Activated naive CD4-positive, alpha-beta T cell treated with anti-CD3 and anti-CD28 coated beads for 36 hours (primary cell): ENCODE data around the gene AHCYL2. TPM values are rescaled to one million over a fixed set of nuclear protein-coding genes. Genes with fewer than 3 reads are reported as not detected.
"Not testable (repeated sequence)": the region's sequence is repeated elsewhere in the genome, so short reads cannot be mapped to it uniquely, and the experiment has no call there.

ENCODE experiments used
- CTCF ChIA-PET: fragments of 350-600 bp; sonication (Branson Sonifier 250); formaldehyde crosslinking; loops from one replicate; lab custom pipeline; 2021; ENCODE audit warnings: antibody characterized with exemption; lab: Charles Lee
- DNase-seq: peaks from one replicate; pipeline ENCODE4 v3.0.0-alpha.2; 2020
- H3K27ac Mint-ChIP-seq: one replicate; pipeline ENCODE4 v1.8.0; 2021; ENCODE audit warnings: mild to moderate bottlenecking, mixed read lengths
- H3K27me3 Mint-ChIP-seq: one replicate; pipeline ENCODE4 v1.8.0; 2021; ENCODE audit warnings: low read depth, mixed read lengths
- H3K36me3 Mint-ChIP-seq: one replicate; pipeline ENCODE4 v1.8.0; 2021; ENCODE audit warnings: low read depth, mixed read lengths
- H3K4me1 Mint-ChIP-seq: one replicate; pipeline ENCODE4 v1.8.0; 2021; ENCODE audit warnings: low read depth, mixed read lengths
- H3K4me3 Mint-ChIP-seq: one replicate; pipeline ENCODE4 v1.8.0; 2021; ENCODE audit warnings: mild to moderate bottlenecking, moderate library complexity, mixed read lengths
- H3K9me3 Mint-ChIP-seq: one replicate; pipeline ENCODE4 v1.8.0; 2021; ENCODE audit warnings: mixed read lengths
- intact Hi-C: fragments of 100-400 bp; cut with micrococcal nuclease; formaldehyde crosslinking; loops from one replicate; pipeline ENCODE4 v1.15.1; 2023
- total RNA-seq, 2 experiments: library from RNA; stranded (reverse); gene quantifications; one replicate each; pipeline ENCODE4 v1.2.3, GENCODE V29; 2021

Gene AHCYL2
- total RNA-seq, 2 experiments from 2014 or later = 29.1 to 30.4 TPM

- peaks cover 51% of the 10 kb centered on the region for H3K4me1 Mint-ChIP-seq
- CTCF ChIA-PET = interaction anchor here (0.8 to 3.8 kb wide), 10 partner anchors 31 to 98 kb away, joined by 3 to 25 read pairs (median 3); no protein-coding TSS in a partner anchor
- no peaks in the 10 kb centered on the region for H3K9me3 Mint-ChIP-seq
- H3K36me3 Mint-ChIP-seq = peaks cover 61% of the 10 kb centered on the region
- no peaks in the 10 kb centered on the region for H3K27me3 Mint-ChIP-seq
- peak; percentile 87 for DNase-seq
- H3K27ac Mint-ChIP-seq = peak overlapping the region; percentile 97
- intact Hi-C loops = loop anchor here (1.0 to 10.0 kb wide), 14 partner anchors 32 to 1206 kb away; partner anchors contain the start of gene AHCYL2
- peak overlapping the region; percentile 57 for H3K4me3 Mint-ChIP-seq
Observed at GRCh38 chr7:129438839-129439651, 214.2 kb downstream of the AHCYL2 start.

DNA sequence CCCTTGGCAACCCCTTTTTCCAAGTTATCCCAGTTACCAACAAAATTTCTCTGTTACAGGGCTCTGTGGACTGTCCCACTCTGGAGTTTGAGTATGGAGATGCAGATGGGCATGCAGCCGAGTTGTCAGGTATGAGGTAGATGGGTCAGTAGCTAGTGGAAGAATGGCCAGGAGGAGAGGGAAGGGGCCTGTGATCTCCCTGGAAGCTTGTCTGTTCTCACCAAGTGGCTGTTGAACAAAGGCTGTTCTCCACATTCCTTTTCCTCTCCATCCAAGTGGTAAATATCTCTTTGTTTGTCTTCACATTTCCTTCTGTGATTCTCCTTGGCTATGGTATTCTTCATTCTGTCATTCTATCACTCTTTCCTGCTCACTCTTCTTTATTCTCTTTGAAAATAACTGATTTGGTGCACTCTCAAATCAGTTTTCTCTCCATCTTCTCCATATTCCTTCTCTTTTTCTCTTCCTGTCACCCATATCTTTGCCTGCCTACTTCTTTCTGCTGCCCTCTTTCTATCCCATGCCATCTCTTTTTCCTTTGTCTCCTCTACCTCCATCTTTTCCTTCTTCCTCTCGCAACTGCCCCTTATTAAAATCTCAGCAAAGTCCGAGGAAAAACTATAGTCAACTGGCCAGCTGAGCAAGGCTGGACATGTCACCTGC, 215.3 kb downstream of the AHCYL2 start:
- CTCF ChIA-PET = interaction anchor here (0.6 to 3.8 kb wide), 9 partner anchors 32 to 195 kb away, joined by 3 to 25 read pairs (median 3); no protein-coding TSS in a partner anchor
- intact Hi-C loops = loop anchor here (1.0 to 10.0 kb wide), 14 partner anchors 31 to 1205 kb away; partner anchors contain the start of gene AHCYL2
- H3K4me3 Mint-ChIP-seq = peak overlapping the region; percentile 28
- H3K4me1 Mint-ChIP-seq = peaks cover 51% of the 10 kb centered on the region
- DNase-seq = no peak
- H3K36me3 Mint-ChIP-seq = peaks cover 70% of the 10 kb centered on the region
- no peaks in the 10 kb centered on the region for H3K27me3 Mint-ChIP-seq
- no peaks in the 10 kb centered on the region for H3K9me3 Mint-ChIP-seq
- peak overlapping the region; percentile 97 for H3K27ac Mint-ChIP-seq

- Mint-ChIP-seq H3K9me3 (peaks cover 4% of the 10 kb centered on the region), H3K27me3 (no peaks in the 10 kb centered on the region), H3K4me3 (no peak overlapping the region), H3K27ac (peak overlapping the region; percentile 30), H3K36me3 (peaks cover 84% of the 10 kb centered on the region), H3K4me1 (peaks cover 37% of the 10 kb centered on the region)
- no peak for DNase-seq
- CTCF ChIA-PET = interaction anchor here (1.1 to 1.4 kb wide), 4 partner anchors 10 to 41 kb away, joined by 3 to 6 read pairs (median 4); no protein-coding TSS in a partner anchor
- intact Hi-C loops = no loop called here
Observed at GRCh38 chr7:129443612-129444011, 218.8 kb downstream of the AHCYL2 start.

DNA sequence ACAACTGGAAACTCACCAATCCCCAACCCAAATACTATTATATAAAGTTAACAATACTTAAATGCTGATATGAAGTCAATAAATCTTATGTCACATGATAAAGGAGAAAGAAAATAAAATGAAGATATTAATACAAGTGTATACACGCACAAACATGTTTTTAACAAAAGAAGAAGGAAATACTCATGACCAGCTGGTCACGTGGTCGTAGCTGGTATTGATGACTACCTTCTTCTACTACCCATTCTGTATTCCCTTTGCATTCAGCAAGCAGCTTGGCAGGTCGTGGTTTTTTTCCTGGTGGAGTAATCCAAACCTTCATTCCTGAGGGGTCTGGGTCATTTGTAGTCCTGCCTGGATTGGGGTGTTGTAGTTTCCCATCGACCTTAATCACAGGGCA, 219.9 kb downstream of the AHCYL2 start:
- DNase-seq, H3K4me3 Mint-ChIP-seq, CTCF ChIA-PET, H3K9me3 Mint-ChIP-seq, H3K27ac Mint-ChIP-seq, H3K27me3 Mint-ChIP-seq, intact Hi-C loops: not testable (repeated sequence)
- Mint-ChIP-seq H3K4me1 (peaks cover 27% of the 10 kb centered on the region), H3K36me3 (peaks cover 92% of the 10 kb centered on the region)

- H3K27ac Mint-ChIP-seq, intact Hi-C loops, H3K4me3 Mint-ChIP-seq, H3K9me3 Mint-ChIP-seq, DNase-seq, H3K27me3 Mint-ChIP-seq: not testable (repeated sequence)
- Mint-ChIP-seq H3K4me1 (peaks cover 13% of the 10 kb centered on the region), H3K36me3 (peaks cover 90% of the 10 kb centered on the region)
- CTCF ChIA-PET = interaction anchor here (1.6 kb wide), 1 partner anchor 70 kb away, joined by 3 read pairs; no protein-coding TSS in a partner anchor
Observed at GRCh38 chr7:129446925-129447324, 222.1 kb downstream of the AHCYL2 start.

DNA sequence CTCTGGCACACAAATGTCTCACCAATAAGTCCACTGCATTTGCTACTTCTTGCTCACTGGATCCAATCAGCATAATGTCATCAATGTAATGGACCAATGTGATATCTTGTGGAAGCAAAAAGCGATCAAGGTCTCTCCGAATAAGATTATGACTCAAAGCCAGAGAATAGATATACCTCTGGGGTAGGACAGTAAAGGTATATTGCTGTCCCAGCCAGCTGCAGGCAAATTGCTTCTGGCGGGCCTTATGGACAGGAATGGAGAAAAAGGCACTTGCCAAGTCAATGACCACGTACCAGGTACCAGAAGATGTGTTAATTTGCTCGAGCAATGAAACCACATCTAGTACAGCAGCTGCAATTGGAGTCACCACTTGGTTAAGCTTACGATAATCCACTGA, 222.6 kb downstream of the AHCYL2 start:
- intact Hi-C loops, DNase-seq, H3K4me3 Mint-ChIP-seq, H3K27ac Mint-ChIP-seq, H3K9me3 Mint-ChIP-seq, H3K27me3 Mint-ChIP-seq: not testable (repeated sequence)
- H3K36me3 Mint-ChIP-seq = peaks cover 93% of the 10 kb centered on the region
- CTCF ChIA-PET = interaction anchor here (1.6 kb wide), 1 partner anchor 71 kb away, joined by 3 read pairs; no protein-coding TSS in a partner anchor
- peaks cover 16% of the 10 kb centered on the region for H3K4me1 Mint-ChIP-seq

- H3K4me1 Mint-ChIP-seq = peaks cover 14% of the 10 kb centered on the region
- DNase-seq = not testable (repeated sequence)
- CTCF ChIA-PET = interaction anchor here (1.3 kb wide), 1 partner anchor 81 kb away, joined by 3 read pairs; no protein-coding TSS in a partner anchor
Observed at GRCh38 chr7:129448608-129449007, 223.8 kb downstream of the AHCYL2 start.

GRCh38 chr7:129450295-129450694, 225.5 kb downstream of the AHCYL2 start:
- intact Hi-C loops = no loop called here
- H3K27me3 Mint-ChIP-seq = no peaks in the 10 kb centered on the region
- peaks cover 11% of the 10 kb centered on the region for H3K4me1 Mint-ChIP-seq
- H3K27ac Mint-ChIP-seq = no peak overlapping the region
- CTCF ChIA-PET = no interaction called here
- DNase-seq = no peak
- H3K36me3 Mint-ChIP-seq = peaks cover 94% of the 10 kb centered on the region
- H3K4me3 Mint-ChIP-seq = no peak overlapping the region
- H3K9me3 Mint-ChIP-seq = peaks cover 4% of the 10 kb centered on the region

More at GRCh38 chr7:129448608-129449007, 223.8 kb downstream of the AHCYL2 start:
- H3K27me3 Mint-ChIP-seq, intact Hi-C loops, H3K4me3 Mint-ChIP-seq, H3K9me3 Mint-ChIP-seq, H3K27ac Mint-ChIP-seq: not testable (repeated sequence)
- peaks cover 94% of the 10 kb centered on the region for H3K36me3 Mint-ChIP-seq

DNA sequence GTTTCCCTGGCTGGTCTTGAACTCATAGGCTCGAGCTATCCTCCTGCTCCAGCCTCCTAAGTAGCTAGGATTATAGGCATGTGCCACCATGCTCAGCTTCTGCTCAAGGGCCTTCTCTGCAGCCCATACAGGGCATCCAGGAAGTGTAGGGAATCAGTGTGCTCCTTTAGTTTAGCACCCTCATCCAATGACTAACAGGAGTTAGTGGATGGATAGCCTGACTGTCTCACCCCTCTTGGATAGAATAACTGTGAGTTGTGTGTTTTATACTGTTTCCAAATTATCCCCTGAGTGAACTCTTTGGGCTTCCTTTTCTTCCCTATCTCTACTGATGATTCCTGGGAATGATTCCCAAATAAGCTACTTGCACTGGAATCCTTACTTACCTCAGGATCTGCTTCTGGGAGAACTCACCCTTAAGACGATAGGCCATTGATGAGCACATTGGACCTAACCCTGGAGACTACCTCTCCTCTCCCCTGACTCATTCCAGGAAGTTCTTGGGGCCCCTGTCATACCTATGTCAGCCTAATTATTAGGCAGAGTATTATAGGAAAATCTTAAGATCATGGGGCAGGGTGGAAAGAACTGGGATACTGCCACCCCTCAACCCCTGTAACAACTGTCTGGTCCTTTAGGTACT, 227.9 kb downstream of the AHCYL2 start:
- H3K9me3 Mint-ChIP-seq = peaks cover 4% of the 10 kb centered on the region
- DNase-seq = no peak
- no peaks in the 10 kb centered on the region for H3K27me3 Mint-ChIP-seq
- H3K27ac Mint-ChIP-seq = no peak overlapping the region
- CTCF ChIA-PET = interaction anchor here (1.0 to 1.6 kb wide), 4 partner anchors 9 to 85 kb away, joined by 3 to 5 read pairs (median 4); no protein-coding TSS in a partner anchor
- intact Hi-C loops = no loop called here
- H3K4me3 Mint-ChIP-seq = no peak overlapping the region
- H3K4me1 Mint-ChIP-seq = peaks cover 11% of the 10 kb centered on the region
- H3K36me3 Mint-ChIP-seq = peaks cover 83% of the 10 kb centered on the region

GRCh38 chr7:129453510-129454248, 228.8 kb downstream of the AHCYL2 start:
- DNase-seq = no peak
- peaks cover 11% of the 10 kb centered on the region for H3K4me1 Mint-ChIP-seq
- CTCF ChIA-PET = interaction anchor here (0.6 to 1.6 kb wide), 5 partner anchors 10 to 244 kb away, joined by 3 to 5 read pairs (median 3); no protein-coding TSS in a partner anchor
- peaks cover 73% of the 10 kb centered on the region for H3K36me3 Mint-ChIP-seq
- H3K27me3 Mint-ChIP-seq = no peaks in the 10 kb centered on the region
- H3K27ac Mint-ChIP-seq = no peak overlapping the region
- H3K4me3 Mint-ChIP-seq = no peak overlapping the region
- H3K9me3 Mint-ChIP-seq = no peaks in the 10 kb centered on the region
- intact Hi-C loops = no loop called here

DNA sequence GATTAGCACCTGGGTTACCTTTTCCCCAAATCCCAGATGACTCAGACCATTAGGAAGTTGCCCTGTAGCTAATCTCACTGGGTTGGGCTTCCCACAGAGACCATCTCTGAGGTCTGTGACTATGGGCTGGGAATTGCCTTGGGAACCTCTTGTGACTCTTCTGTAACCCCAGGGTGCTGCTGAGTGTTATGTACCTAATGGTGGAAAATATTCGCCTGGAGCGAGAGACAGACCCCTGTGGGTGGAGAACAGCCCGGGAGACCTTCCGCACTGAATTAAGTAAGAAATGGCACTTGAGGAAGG, 229.4 kb downstream of the AHCYL2 start:
- no peak for DNase-seq
- no peak overlapping the region for H3K4me3 Mint-ChIP-seq
- H3K9me3 Mint-ChIP-seq = no peaks in the 10 kb centered on the region
- H3K27me3 Mint-ChIP-seq = no peaks in the 10 kb centered on the region
- CTCF ChIA-PET = interaction anchor here (0.6 to 1.6 kb wide), 4 partner anchors 11 to 244 kb away, joined by 3 to 5 read pairs (median 4); no protein-coding TSS in a partner anchor
- H3K4me1 Mint-ChIP-seq = peaks cover 11% of the 10 kb centered on the region
- H3K36me3 Mint-ChIP-seq = peaks cover 68% of the 10 kb centered on the region
- H3K27ac Mint-ChIP-seq = no peak overlapping the region
- intact Hi-C loops = no loop called here
